HUES48 (cell line): ENCODE measurements around the gene ARHGDIA.
"Not testable (repeated sequence)": the region's sequence is repeated elsewhere in the genome, so short reads cannot be mapped to it uniquely, and the experiment has no call there.

Source experiments
- H3K27ac ChIP-seq: one replicate; pipeline ENCODE4 v1.7.0; 2013; ENCODE audit warnings: low read depth, low read length, inconsistent platforms
- H3K27me3 ChIP-seq: 2 replicates; pipeline ENCODE4 v1.6.1; 2013; ENCODE audit warnings: mild to moderate bottlenecking, low read length; ENCODE audit not compliant: control insufficient read depth, insufficient read depth
- H3K36me3 ChIP-seq: 2 replicates; pipeline ENCODE4 v1.6.1; 2013; ENCODE audit warnings: low read length; ENCODE audit not compliant: control insufficient read depth, insufficient read depth
- H3K4me1 ChIP-seq: 2 replicates; pipeline ENCODE4 v1.6.1; 2013; ENCODE audit warnings: mild to moderate bottlenecking, low read length; ENCODE audit not compliant: control insufficient read depth, insufficient read depth
- H3K4me3 ChIP-seq: 2 replicates; pipeline ENCODE4 v1.5.1; 2013; ENCODE audit warnings: mild to moderate bottlenecking, low read depth, low read length
- H3K9ac ChIP-seq: 2 replicates; pipeline ENCODE4 v1.6.1; 2013; ENCODE audit warnings: mild to moderate bottlenecking, low read depth, low read length, moderate library complexity
- H3K9me3 ChIP-seq: 2 replicates; pipeline ENCODE4 v1.6.1; 2013; ENCODE audit warnings: low read length; ENCODE audit not compliant: control insufficient read depth, insufficient read depth

Gene ARHGDIA

DNA sequence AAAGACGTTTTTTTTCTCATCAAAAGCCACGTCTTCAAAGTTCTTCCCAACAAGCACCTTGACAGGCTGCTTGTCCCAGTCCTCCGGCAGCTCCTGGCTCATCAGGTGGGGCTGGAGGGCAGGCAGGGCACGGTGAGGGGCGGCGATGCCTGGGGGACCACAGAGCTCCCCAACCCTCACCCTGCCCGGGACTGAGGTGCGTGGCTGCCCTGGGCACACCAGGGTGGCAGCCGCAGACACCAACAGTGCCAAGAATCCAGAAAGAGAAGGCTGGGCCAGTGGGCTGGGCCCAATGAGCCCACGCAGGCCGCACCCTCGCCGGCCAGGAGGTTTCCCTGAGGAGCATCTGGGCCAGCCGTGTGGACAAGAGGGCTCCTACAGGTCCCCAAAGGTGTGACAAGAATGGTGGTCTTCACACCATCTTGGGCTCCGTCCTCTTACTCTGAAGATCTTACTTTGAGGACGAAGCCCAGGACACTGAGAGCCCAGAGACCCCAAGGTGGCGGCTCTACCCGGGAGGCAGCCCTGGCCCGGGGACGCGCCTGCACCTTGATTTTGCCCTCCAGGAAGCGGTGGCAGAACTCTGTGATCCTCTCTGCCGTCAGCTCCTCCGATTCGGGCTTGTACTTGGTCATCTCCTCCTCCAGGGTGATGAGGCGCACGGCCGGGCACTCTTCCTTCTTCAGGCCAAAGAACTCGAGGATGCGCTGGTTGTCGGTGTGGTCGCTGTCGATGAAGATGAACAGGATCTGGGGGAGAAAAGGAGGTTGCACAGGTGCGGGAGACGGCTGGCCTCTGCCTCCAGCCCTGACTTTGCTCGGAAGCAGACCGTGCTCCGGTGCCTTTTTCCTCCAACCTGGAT lies 25.0 kb downstream of the ARHGDIA start:
- Histone ChIP-seq H3K9me3 (no peaks in the 10 kb centered on the region), H3K4me3 (no peak overlapping the region), H3K27ac (no peak overlapping the region), H3K36me3 (peaks cover 58% of the 10 kb centered on the region), H3K9ac (no peak overlapping the region), H3K4me1 (no peaks in the 10 kb centered on the region), H3K27me3 (no peaks in the 10 kb centered on the region)

DNA sequence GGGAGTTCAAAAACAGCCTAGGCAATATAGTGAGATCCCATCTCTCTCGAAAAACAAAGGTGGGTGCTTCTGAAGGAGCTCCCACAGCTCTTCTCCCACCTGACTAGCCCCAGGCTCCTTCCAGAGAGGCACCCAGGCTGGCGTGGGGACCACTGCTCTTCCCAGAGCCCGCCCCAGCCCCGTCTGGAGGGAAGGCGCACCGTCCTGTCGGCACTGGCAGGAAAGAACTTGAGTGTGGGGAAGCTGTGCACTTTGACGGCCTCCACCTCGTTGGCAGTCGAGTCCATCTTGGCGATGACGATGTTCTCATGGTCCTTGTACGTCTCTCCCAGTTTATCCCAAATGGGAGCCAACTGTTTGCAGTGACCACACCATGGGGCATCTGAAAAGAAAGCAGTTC lies 25.8 kb downstream of the ARHGDIA start:
- H3K9me3 ChIP-seq, result no peaks in the 10 kb centered on the region
- H3K27ac ChIP-seq, result no peak overlapping the region
- H3K9ac ChIP-seq, result no peak overlapping the region
- peaks cover 55% of the 10 kb centered on the region for H3K36me3 ChIP-seq
- H3K27me3 ChIP-seq, result no peaks in the 10 kb centered on the region
- H3K4me3 ChIP-seq, result no peak overlapping the region
- no peaks in the 10 kb centered on the region for H3K4me1 ChIP-seq

DNA sequence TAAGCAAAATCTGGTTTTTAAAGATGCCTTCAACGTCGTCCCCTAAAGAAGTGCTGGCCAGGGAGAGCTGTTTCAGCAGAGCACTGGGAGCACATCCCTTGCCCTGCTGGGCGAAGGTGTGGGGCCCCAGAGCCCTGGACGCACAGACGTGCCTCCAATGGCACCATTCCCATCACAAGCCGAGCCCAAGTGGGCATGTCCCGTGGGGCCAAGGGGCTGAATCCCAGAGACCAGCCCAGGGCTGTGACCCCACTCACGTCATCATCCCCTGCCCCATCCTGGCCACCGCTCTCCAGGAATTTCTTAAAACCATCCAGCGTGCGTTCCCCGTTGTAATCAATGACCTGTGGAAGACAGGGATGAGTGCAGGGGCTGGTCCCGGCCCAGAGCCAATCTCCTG lies 26.2 kb downstream of the ARHGDIA start:
- Histone ChIP-seq H3K9me3 (no peaks in the 10 kb centered on the region), H3K27ac (no peak overlapping the region), H3K4me1 (no peaks in the 10 kb centered on the region), H3K27me3 (no peaks in the 10 kb centered on the region), H3K9ac (no peak overlapping the region), H3K4me3 (no peak overlapping the region), H3K36me3 (peaks cover 55% of the 10 kb centered on the region)

DNA sequence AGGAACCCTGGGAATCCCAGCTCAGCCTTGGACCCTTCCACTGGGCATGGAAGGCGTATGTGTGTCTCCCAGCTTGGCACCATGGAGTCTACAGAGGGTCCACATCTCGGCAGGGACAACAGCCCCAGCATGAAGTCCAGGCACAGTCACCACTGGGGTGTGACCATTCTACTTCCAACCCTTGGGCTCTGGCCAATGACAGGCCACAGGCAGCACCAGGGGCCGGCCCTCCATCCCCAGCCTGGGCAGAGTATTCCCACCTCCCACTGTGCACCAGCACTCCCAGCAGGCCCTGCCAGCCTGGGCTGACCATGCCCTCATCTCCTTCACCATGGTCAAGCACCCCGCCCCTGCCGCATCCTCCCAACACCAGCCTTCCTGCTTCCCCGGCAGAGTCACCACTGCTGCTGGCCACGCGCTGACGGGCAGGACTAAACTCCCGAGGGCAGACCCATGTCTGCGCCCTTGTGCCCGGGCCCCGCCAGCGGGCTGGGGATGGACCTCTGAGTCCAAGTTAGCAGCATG lies 26.7 kb downstream of the ARHGDIA start:
- Histone ChIP-seq H3K9me3 (no peaks in the 10 kb centered on the region), H3K36me3 (peaks cover 53% of the 10 kb centered on the region), H3K9ac (no peak overlapping the region), H3K27me3 (no peaks in the 10 kb centered on the region), H3K4me3 (no peak overlapping the region), H3K27ac (no peak overlapping the region), H3K4me1 (no peaks in the 10 kb centered on the region)

DNA sequence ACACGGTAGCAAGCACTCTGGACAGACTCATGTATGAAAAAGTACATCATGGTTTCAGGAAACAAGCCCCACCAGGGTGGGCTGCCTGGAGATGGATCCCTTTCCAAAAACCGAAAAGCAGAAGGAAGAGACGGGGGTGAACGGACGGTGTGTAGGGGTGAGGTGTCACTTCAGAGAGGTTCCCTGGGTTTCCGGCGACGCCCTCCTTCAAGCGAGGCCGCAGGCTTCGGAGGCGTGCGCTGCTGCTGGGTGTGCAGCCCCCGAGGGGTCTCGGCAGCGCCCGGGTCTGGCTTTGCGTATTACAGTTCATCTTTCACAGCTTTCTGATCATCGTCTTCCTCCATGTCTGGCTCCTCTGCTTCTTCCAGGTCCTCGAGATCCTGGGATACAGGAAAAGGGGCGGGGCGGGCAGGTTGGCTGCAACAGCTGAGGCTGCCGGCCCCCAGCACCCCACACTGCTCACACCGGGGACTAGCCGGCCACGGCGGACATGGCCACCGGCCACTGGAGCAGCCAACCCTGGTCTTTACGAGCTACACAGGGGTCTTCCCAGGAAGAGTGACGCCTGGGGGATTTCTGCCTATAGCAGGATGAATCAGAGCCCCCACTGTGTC lies 27.3 kb downstream of the ARHGDIA start:
- Histone ChIP-seq H3K9me3 (no peaks in the 10 kb centered on the region), H3K27me3 (no peaks in the 10 kb centered on the region), H3K4me3 (no peak overlapping the region), H3K4me1 (no peaks in the 10 kb centered on the region), H3K27ac (no peak overlapping the region), H3K9ac (no peak overlapping the region), H3K36me3 (peaks cover 52% of the 10 kb centered on the region)

DNA sequence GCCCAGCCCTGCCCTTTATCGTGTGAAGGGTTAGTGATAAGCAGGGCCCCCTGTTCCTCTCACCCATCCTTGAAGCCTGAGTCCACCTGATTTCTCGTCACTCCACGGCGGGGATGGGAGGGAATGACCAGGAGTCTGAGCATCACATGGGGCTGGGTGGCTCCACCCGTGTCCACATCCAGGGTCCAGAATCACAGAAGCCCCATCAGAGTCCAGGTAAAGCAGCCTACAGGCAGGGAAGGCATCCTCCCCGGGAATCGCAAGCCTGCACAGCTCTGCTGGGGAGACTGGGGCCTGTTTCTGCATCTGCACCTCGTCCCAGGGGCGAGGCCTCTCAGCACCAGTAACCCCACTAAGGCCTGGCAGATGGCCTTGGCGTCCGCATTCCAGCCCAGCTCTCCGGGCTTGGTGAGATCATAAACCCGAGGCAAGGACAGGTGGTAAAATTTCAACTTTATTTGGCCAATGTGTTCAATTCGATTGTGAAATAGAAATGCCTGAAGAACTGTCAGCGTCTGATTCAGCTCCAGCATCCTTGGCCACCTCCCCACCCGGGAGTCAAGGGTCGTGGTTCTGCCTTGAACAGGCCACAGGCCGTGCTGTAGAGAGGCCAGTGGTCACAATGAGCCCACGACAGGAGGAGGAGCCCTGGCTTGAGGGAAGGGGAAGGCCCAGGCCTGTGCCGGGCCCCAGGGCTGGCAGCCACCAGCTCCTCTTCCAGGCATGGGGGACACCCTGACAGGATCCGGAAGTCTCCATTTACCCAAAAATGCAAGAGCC lies 28.2 kb downstream of the ARHGDIA start:
- Histone ChIP-seq H3K4me1 (no peaks in the 10 kb centered on the region), H3K36me3 (peaks cover 49% of the 10 kb centered on the region), H3K9me3 (no peaks in the 10 kb centered on the region), H3K27me3 (no peaks in the 10 kb centered on the region), H3K9ac (no peak overlapping the region), H3K27ac (no peak overlapping the region), H3K4me3 (no peak overlapping the region)

DNA sequence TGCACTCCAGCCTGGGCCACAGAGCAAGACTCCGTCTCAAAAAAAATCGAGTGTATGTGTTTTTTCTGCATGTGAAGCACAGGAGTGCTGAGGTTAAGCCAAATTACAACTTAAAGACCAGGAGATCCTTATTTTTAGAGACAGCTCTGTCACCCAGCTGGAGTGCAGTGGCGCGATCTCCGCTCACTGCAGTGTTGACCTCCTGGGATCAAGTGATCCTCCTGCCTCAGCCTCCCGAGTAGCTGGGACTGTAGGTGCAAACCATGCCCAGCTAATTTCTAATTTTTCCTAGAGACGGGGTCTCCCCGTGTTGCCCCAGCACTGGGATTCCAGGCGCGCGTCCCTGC lies 28.8 kb downstream of the ARHGDIA start:
- Histone ChIP-seq H3K4me1 (no peaks in the 10 kb centered on the region), H3K27ac (no peak overlapping the region), H3K4me3 (no peak overlapping the region), H3K9me3 (no peaks in the 10 kb centered on the region), H3K27me3 (no peaks in the 10 kb centered on the region), H3K9ac (no peak overlapping the region), H3K36me3 (peaks cover 45% of the 10 kb centered on the region)

DNA sequence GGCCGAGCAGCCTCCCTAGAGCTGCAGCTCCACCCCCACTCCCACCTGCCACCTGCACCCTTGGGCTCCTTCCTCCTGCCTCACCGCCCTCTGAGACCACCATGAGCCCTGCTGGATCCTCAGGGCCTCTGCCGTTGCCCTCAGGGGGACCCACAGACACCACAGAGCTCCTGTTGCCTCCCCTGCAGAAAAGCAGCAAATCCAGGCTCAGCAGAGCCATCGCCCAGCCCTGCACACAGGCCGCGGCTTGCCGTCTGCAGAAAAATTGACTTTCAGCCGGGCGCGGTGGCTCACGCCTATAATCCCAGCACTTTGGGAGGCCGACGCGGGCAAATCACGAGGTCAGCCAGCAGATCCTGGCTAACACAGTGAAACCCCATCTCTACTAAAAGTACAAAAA lies 29.3 kb downstream of the ARHGDIA start:
- H3K27ac ChIP-seq, result no peak overlapping the region
- no peaks in the 10 kb centered on the region for H3K27me3 ChIP-seq
- no peak overlapping the region for H3K9ac ChIP-seq
- no peaks in the 10 kb centered on the region for H3K4me1 ChIP-seq
- peaks cover 40% of the 10 kb centered on the region for H3K36me3 ChIP-seq
- no peak overlapping the region for H3K4me3 ChIP-seq
- no peaks in the 10 kb centered on the region for H3K9me3 ChIP-seq

DNA sequence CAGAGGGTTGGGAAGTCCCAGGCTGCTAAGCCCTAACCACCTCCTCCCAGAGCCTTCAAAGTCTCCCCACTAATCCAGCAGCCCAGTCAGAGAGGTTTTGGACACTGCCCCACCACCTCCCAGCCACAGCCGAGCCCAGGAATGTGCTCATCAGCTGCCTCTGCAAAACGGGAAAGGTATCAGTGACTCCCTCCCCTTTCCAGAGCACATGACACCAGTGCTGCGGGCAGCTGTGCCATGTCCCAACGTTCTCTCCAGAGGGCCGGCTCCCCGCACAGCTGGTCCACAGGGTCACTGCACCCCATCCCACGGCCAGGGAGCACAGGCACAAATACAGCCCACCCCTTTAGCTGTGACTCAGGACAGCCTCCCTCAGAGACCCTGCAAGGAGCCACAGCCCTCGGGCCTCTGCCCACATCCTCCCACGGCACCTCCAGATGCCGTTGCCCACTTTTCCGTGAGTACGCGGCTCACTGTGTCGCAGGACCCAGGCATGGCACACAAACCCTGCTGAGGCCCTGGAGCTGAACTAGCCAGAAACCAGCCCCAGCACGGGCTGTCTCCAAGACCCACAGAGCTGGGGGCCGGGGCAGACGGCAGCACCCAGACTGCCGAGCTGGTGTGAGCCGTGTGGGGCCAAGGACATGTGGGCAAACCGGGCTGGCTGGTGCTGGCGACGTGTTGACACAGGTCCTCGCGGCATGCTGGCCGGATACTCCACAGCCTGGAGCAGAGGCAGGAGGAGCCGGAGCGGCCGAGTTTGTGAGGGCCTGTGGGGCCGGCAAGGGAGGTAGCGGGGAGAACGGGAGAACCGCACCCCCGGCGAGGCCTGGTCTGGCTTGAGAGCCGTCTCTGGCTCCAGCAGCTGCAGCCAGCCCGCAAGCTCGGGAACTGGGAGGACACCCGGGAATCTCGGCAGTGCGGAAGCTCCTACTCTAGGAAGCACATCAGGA lies 30.0 kb downstream of the ARHGDIA start:
- Histone ChIP-seq H3K9ac (no peak overlapping the region), H3K4me1 (no peaks in the 10 kb centered on the region), H3K27ac (peak overlapping the region; percentile 47)

DNA sequence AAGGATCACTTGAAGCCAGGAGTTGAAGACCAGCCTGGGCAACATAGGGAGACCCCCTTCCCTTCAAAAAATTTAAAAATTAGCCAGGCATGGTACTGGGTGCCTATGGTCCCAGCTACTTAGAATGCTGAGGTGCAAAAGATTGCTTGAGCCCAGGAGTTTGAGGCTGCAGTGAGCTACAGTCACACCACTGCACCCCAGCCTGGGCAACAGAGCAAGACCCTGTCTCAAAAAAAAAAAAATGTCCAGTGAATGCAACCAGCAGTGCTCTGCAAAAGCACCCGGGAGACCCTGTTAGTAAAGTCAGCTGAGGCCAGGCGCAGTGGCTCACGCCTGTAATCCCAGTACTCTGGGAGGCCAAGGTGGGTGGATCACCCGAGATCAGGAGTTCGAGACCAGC lies 31.1 kb downstream of the ARHGDIA start:
- H3K9ac ChIP-seq, H3K4me1 ChIP-seq, H3K4me3 ChIP-seq, H3K27ac ChIP-seq, H3K9me3 ChIP-seq, H3K27me3 ChIP-seq: not testable (repeated sequence)
- H3K36me3 ChIP-seq, result peaks cover 22% of the 10 kb centered on the region

More for the DNA sequence above, 30.0 kb downstream of the ARHGDIA start:
- Histone ChIP-seq H3K4me3 (no peak overlapping the region), H3K27me3 (no peaks in the 10 kb centered on the region), H3K9me3 (no peaks in the 10 kb centered on the region), H3K36me3 (peaks cover 33% of the 10 kb centered on the region)
